T-helper 2 cell treated with Interferon-gamma antibody and Interleukin-4, amounts not matched to agents 100 ng/mL and 5 ng/mL, for 36 hours (primary cell): ENCODE data around the gene ABCC3. TPM values are rescaled to one million over a fixed set of nuclear protein-coding genes. Genes with fewer than 3 reads are reported as not detected.
"Not testable (repeated sequence)": the region's sequence is repeated elsewhere in the genome, so short reads cannot be mapped to it uniquely, and the experiment has no call there.

Source experiments
- intact Hi-C: fragments of 100-400 bp; cut with micrococcal nuclease; formaldehyde crosslinking; loops from one replicate; pipeline ENCODE4 v1.15.1; 2023
- total RNA-seq: library from RNA; stranded (reverse); gene quantifications from 2 replicates; pipeline ENCODE4 v1.2.3, GENCODE V29; 2022

ABCC3 gene
- total RNA-seq, 1 donor from 2014 or later: not detected

- intact Hi-C loops: no loop called here
Measured at GRCh38 chr17:50665838-50666237, 31.2 kb downstream of the ABCC3 start.

- intact Hi-C loops: no loop called here
Measured at GRCh38 chr17:50666316-50666715, 31.6 kb downstream of the ABCC3 start.

GRCh38 chr17:50667259-50668024, 32.8 kb downstream of the ABCC3 start:
- intact Hi-C loops: no loop called here

- intact Hi-C loops: no loop called here
Measured at GRCh38 chr17:50668025-50668837, 33.5 kb downstream of the ABCC3 start.

GRCh38 chr17:50668838-50669581, 34.3 kb downstream of the ABCC3 start:
- intact Hi-C loops: no loop called here

- intact Hi-C loops: no loop called here
Measured at GRCh38 chr17:50672071-50672470, 37.4 kb downstream of the ABCC3 start.

- intact Hi-C loops: no loop called here
Measured at GRCh38 chr17:50672831-50673551, 38.3 kb downstream of the ABCC3 start.

- intact Hi-C loops: no loop called here
Measured at GRCh38 chr17:50675190-50675589, 40.5 kb downstream of the ABCC3 start.

GRCh38 chr17:50675627-50676026, 40.9 kb downstream of the ABCC3 start:
- intact Hi-C loops: no loop called here

GRCh38 chr17:50676065-50676975, 41.6 kb downstream of the ABCC3 start:
- intact Hi-C loops: no loop called here

- intact Hi-C loops: no loop called here
Measured at GRCh38 chr17:50677851-50678375, 43.2 kb downstream of the ABCC3 start.

GRCh38 chr17:50679008-50679544, 44.4 kb downstream of the ABCC3 start:
- intact Hi-C loops: no loop called here

GRCh38 chr17:50680126-50680525, 45.4 kb downstream of the ABCC3 start:
- intact Hi-C loops: no loop called here

- intact Hi-C loops: not testable (repeated sequence)
Measured at GRCh38 chr17:50680543-50681262, 46.0 kb downstream of the ABCC3 start.

GRCh38 chr17:50681263-50682200, 46.9 kb downstream of the ABCC3 start:
- intact Hi-C loops: no loop called here

- intact Hi-C loops: no loop called here
Measured at GRCh38 chr17:50682441-50682840, 47.8 kb downstream of the ABCC3 start.

GRCh38 chr17:50682938-50683337, 48.3 kb downstream of the ABCC3 start:
- intact Hi-C loops: no loop called here
